Neuron (in vitro differentiated cells): ENCODE data around the gene EPHA4.

Source experiments
- H2AFZ ChIP-seq: one replicate; pipeline ENCODE4 v1.6.1; 2013; ENCODE audit warnings: low read depth, mild to moderate bottlenecking, inconsistent platforms, low read length, moderate library complexity
- H3K27me3 ChIP-seq: one replicate; pipeline ENCODE4 v1.6.1; 2013; ENCODE audit warnings: low read length; ENCODE audit not compliant: insufficient read depth
- H3K36me3 ChIP-seq: one replicate; pipeline ENCODE4 v1.6.1; 2013; ENCODE audit warnings: low read length; ENCODE audit not compliant: insufficient read depth
- H3K4me1 ChIP-seq: one replicate; pipeline ENCODE4 v1.6.1; 2013; ENCODE audit warnings: low read length; ENCODE audit not compliant: insufficient read depth
- H3K4me3 ChIP-seq: 2 replicates; pipeline ENCODE4 v1.5.1; 2013; ENCODE audit warnings: mild to moderate bottlenecking, low read length, moderate library complexity
- H3K9me3 ChIP-seq: one replicate; pipeline ENCODE4 v1.6.1; 2013; ENCODE audit warnings: low read length

The EPHA4 gene

GRCh38 chr2:221372159-221372884 lies 199.8 kb downstream of the EPHA4 start:
- no peaks in the 10 kb centered on the region for H3K36me3 ChIP-seq
- H2AFZ ChIP-seq = no peak overlapping the region
- H3K27me3 ChIP-seq = peaks cover 2% of the 10 kb centered on the region
- H3K4me3 ChIP-seq = peak overlapping the region; percentile 15
- H3K9me3 ChIP-seq = no peaks in the 10 kb centered on the region
- H3K4me1 ChIP-seq = peaks cover 12% of the 10 kb centered on the region

GRCh38 chr2:221371347-221371746 lies 200.8 kb downstream of the EPHA4 start:
- Histone ChIP-seq H3K4me3 (no peak overlapping the region), H3K36me3 (no peaks in the 10 kb centered on the region), H3K4me1 (peaks cover 12% of the 10 kb centered on the region), H3K9me3 (no peaks in the 10 kb centered on the region), H3K27me3 (no peaks in the 10 kb centered on the region), H2AFZ (no peak overlapping the region)

- Histone ChIP-seq H3K4me3 (no peak overlapping the region), H3K36me3 (no peaks in the 10 kb centered on the region), H3K9me3 (no peaks in the 10 kb centered on the region), H2AFZ (no peak overlapping the region), H3K4me1 (peaks cover 12% of the 10 kb centered on the region), H3K27me3 (no peaks in the 10 kb centered on the region)
These were observed 201.3 kb downstream of the EPHA4 start for GRCh38 chr2:221370857-221371211.

- H3K36me3 ChIP-seq = no peaks in the 10 kb centered on the region
These were observed 201.8 kb downstream of the EPHA4 start for GRCh38 chr2:221370076-221370856.

More at GRCh38 chr2:221370076-221370856, 201.8 kb downstream of the EPHA4 start:
- H3K4me3 ChIP-seq = no peak overlapping the region
- H3K27me3 ChIP-seq = no peaks in the 10 kb centered on the region
- H3K4me1 ChIP-seq = peaks cover 12% of the 10 kb centered on the region
- no peaks in the 10 kb centered on the region for H3K9me3 ChIP-seq
- H2AFZ ChIP-seq = no peak overlapping the region
